ENCODE data around the gene PPP1R11.

PPP1R11 gene

GRCh38 chr6:30075094-30075789 is 8.2 kb downstream of the PPP1R11 start, which contains the start of gene RNF39:
Gene RNF39, minus strand, starts transcription at chr6:30075769. Its CDS starts 184 bp downstream, at chr6:30075585.
- H3K4me1 ChIP-seq (ENCODE audit: control insufficient read depth, insufficient read depth, low read length, unreplicated experiment), result peaks cover 18% of the 10 kb centered on the region
- peaks cover 86% of the 10 kb centered on the region for H3K27me3 ChIP-seq (ENCODE audit: insufficient read depth, low read length)
- H3K79me2 ChIP-seq (ENCODE audit: control insufficient read depth, insufficient read depth, low read length, unreplicated experiment), result no peaks in the 10 kb centered on the region
- H3K36me3 ChIP-seq (ENCODE audit: insufficient read depth, low read length), result no peaks in the 10 kb centered on the region
- peak within 1 kb of the TSS; percentile 69 for H3K4me3 ChIP-seq (ENCODE audit: low read depth, low read length)
- H3K27ac ChIP-seq (ENCODE audit: low read depth, low read length), result no peak within 1 kb of the TSS
- H2AFZ ChIP-seq (ENCODE audit: low read length, unreplicated experiment), result no peak within 1 kb of the TSS

- no peak overlapping the region for H2AFZ ChIP-seq (ENCODE audit: low read length, unreplicated experiment)
- no peak overlapping the region for H3K27ac ChIP-seq (ENCODE audit: low read depth, low read length)
- peaks cover 18% of the 10 kb centered on the region for H3K4me1 ChIP-seq (ENCODE audit: control insufficient read depth, insufficient read depth, low read length, unreplicated experiment)
- no peaks in the 10 kb centered on the region for H3K79me2 ChIP-seq (ENCODE audit: control insufficient read depth, insufficient read depth, low read length, unreplicated experiment)
- H3K4me3 ChIP-seq (ENCODE audit: low read depth, low read length), result peak overlapping the region; percentile 69; the same call in 1 of the 2 replicates
- H3K36me3 ChIP-seq (ENCODE audit: insufficient read depth, low read length), result no peaks in the 10 kb centered on the region
- H3K27me3 ChIP-seq (ENCODE audit: insufficient read depth, low read length), result peaks cover 86% of the 10 kb centered on the region
Observed at GRCh38 chr6:30075790-30076732, 9.1 kb downstream of the PPP1R11 start.

DNA sequence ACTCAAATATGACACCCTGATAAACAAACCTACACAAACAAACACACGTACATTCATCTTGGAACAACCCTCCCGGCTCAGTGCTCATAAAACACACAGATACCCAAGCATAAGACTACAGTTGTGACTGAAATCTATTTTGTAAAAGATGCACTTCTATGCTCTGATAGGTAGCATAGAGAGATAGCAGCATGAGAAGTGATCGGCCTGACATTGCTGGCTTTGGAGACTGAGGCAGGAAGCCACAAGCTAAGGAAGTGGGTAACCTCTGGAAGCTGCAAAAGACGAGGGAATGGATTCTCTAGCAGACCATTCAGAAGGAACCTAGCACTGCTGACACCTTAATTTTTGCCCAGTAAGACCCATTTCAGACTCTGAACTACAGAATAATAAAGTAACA is 10.2 kb downstream of the PPP1R11 start:
- no peaks in the 10 kb centered on the region for H3K36me3 ChIP-seq (ENCODE audit: insufficient read depth, low read length)
- H3K79me2 ChIP-seq (ENCODE audit: control insufficient read depth, insufficient read depth, low read length, unreplicated experiment), result no peaks in the 10 kb centered on the region
- no peak overlapping the region for H2AFZ ChIP-seq (ENCODE audit: low read length, unreplicated experiment)
- peaks cover 76% of the 10 kb centered on the region for H3K27me3 ChIP-seq (ENCODE audit: insufficient read depth, low read length)
- H3K4me3 ChIP-seq (ENCODE audit: low read depth, low read length), result no peak overlapping the region
- peaks cover 18% of the 10 kb centered on the region for H3K4me1 ChIP-seq (ENCODE audit: control insufficient read depth, insufficient read depth, low read length, unreplicated experiment)
- no peak overlapping the region for H3K27ac ChIP-seq (ENCODE audit: low read depth, low read length)

DNA sequence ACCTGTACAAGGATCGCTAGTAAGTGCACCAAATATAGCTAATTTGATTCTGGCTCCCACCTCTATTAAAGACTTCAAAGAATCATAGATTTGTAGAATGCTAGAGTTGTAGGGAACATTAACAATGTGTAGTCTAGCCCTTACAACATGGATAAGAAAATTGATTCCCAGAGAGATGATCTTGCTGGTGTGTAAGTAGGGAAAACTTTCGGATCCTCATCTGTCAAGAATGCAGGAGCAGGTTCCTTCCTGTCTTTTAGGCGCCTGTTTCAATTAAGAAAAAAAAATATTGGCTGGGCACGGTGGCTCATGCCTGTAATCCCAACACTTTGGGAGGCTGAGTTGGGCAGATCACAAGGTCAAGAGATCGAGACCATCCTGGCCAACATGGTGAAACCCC is 20.9 kb downstream of the PPP1R11 start:
- Histone ChIP-seq H3K4me1 (ENCODE audit: control insufficient read depth, insufficient read depth, low read length, unreplicated experiment) (peaks cover 16% of the 10 kb centered on the region), H3K4me3 (ENCODE audit: low read depth, low read length) (no peak overlapping the region), H3K36me3 (ENCODE audit: insufficient read depth, low read length) (no peaks in the 10 kb centered on the region), H3K27me3 (ENCODE audit: insufficient read depth, low read length) (peaks cover 11% of the 10 kb centered on the region; the same call in 1 of the 2 replicates), H3K27ac (ENCODE audit: low read depth, low read length) (no peak overlapping the region), H3K79me2 (ENCODE audit: control insufficient read depth, insufficient read depth, low read length, unreplicated experiment) (no peaks in the 10 kb centered on the region), H2AFZ (ENCODE audit: low read length, unreplicated experiment) (no peak overlapping the region)

DNA sequence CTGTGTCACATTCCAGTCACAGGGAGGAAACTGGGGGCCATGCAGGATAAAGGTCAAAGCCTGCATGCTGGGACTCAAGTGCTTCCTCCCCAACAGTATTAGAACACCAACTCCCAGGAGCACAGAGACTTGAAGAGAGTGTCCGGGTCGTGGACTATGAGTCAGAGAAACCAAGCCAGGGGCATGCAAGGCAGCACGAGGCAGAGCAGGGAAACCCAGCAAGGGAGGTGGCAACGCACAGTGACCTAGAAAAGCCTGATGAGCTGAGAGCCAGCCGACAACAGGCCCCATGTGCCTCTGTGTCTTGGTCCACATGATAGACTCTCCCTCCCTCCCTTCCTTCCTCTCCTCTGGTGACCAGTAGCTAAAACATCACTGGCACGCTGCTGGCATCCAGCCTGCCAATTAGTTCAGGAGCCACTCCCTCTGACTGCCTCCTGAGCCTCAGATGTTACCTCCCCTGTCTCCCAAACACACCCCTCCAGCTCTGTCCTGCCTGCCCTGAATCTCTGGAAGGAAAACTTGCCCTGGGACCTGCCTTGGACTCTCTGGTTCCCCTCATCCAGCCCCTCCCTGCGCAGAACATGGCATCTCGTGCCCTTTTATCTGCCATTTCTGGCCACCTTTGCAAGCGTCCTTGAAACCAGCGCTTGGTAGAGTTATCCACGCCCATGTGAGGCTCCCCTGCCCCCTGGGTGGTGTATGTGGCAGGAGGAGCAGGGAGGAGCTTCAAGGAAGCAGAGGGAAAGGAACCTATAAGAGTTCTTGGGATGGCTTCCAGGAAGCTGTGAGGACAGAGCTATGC is 24.8 kb downstream of the PPP1R11 start:
- Histone ChIP-seq H3K79me2 (ENCODE audit: control insufficient read depth, insufficient read depth, low read length, unreplicated experiment) (no peaks in the 10 kb centered on the region), H3K4me3 (ENCODE audit: low read depth, low read length) (no peak overlapping the region), H3K27me3 (ENCODE audit: insufficient read depth, low read length) (peaks cover 11% of the 10 kb centered on the region; the same call in 1 of the 2 replicates), H3K4me1 (ENCODE audit: control insufficient read depth, insufficient read depth, low read length, unreplicated experiment) (peaks cover 26% of the 10 kb centered on the region), H2AFZ (ENCODE audit: low read length, unreplicated experiment) (peak overlapping the region; percentile 12), H3K36me3 (ENCODE audit: insufficient read depth, low read length) (no peaks in the 10 kb centered on the region), H3K27ac (ENCODE audit: low read depth, low read length) (peak overlapping the region; percentile 27)

GRCh38 chr6:30092852-30093543 is 26.0 kb downstream of the PPP1R11 start:
- no peaks in the 10 kb centered on the region for H3K36me3 ChIP-seq (ENCODE audit: insufficient read depth, low read length)
- no peak overlapping the region for H3K27ac ChIP-seq (ENCODE audit: low read depth, low read length)
- no peak overlapping the region for H3K4me3 ChIP-seq (ENCODE audit: low read depth, low read length)
- peaks cover 26% of the 10 kb centered on the region for H3K4me1 ChIP-seq (ENCODE audit: control insufficient read depth, insufficient read depth, low read length, unreplicated experiment)
- H2AFZ ChIP-seq (ENCODE audit: low read length, unreplicated experiment), result no peak overlapping the region
- H3K79me2 ChIP-seq (ENCODE audit: control insufficient read depth, insufficient read depth, low read length, unreplicated experiment), result no peaks in the 10 kb centered on the region
- no peaks in the 10 kb centered on the region for H3K27me3 ChIP-seq (ENCODE audit: insufficient read depth, low read length)

GRCh38 chr6:30093951-30094661 is 27.1 kb downstream of the PPP1R11 start:
- H3K4me3 ChIP-seq (ENCODE audit: low read depth, low read length), result no peak overlapping the region
- H3K36me3 ChIP-seq (ENCODE audit: insufficient read depth, low read length), result no peaks in the 10 kb centered on the region
- no peak overlapping the region for H3K27ac ChIP-seq (ENCODE audit: low read depth, low read length)
- H3K4me1 ChIP-seq (ENCODE audit: control insufficient read depth, insufficient read depth, low read length, unreplicated experiment), result peaks cover 26% of the 10 kb centered on the region
- H3K27me3 ChIP-seq (ENCODE audit: insufficient read depth, low read length), result peaks cover 7% of the 10 kb centered on the region; the same call in 1 of the 2 replicates
- no peaks in the 10 kb centered on the region for H3K79me2 ChIP-seq (ENCODE audit: control insufficient read depth, insufficient read depth, low read length, unreplicated experiment)
- H2AFZ ChIP-seq (ENCODE audit: low read length, unreplicated experiment), result no peak overlapping the region

- no peaks in the 10 kb centered on the region for H3K79me2 ChIP-seq (ENCODE audit: control insufficient read depth, insufficient read depth, low read length, unreplicated experiment)
- peaks cover 16% of the 10 kb centered on the region; the same call in 1 of the 2 replicates for H3K27me3 ChIP-seq (ENCODE audit: insufficient read depth, low read length)
- H3K27ac ChIP-seq (ENCODE audit: low read depth, low read length), result no peak overlapping the region
- H2AFZ ChIP-seq (ENCODE audit: low read length, unreplicated experiment), result no peak overlapping the region
- H3K36me3 ChIP-seq (ENCODE audit: insufficient read depth, low read length), result no peaks in the 10 kb centered on the region
- peaks cover 23% of the 10 kb centered on the region for H3K4me1 ChIP-seq (ENCODE audit: control insufficient read depth, insufficient read depth, low read length, unreplicated experiment)
- no peak overlapping the region for H3K4me3 ChIP-seq (ENCODE audit: low read depth, low read length)
Observed at GRCh38 chr6:30096829-30097228, 29.8 kb downstream of the PPP1R11 start.

DNA sequence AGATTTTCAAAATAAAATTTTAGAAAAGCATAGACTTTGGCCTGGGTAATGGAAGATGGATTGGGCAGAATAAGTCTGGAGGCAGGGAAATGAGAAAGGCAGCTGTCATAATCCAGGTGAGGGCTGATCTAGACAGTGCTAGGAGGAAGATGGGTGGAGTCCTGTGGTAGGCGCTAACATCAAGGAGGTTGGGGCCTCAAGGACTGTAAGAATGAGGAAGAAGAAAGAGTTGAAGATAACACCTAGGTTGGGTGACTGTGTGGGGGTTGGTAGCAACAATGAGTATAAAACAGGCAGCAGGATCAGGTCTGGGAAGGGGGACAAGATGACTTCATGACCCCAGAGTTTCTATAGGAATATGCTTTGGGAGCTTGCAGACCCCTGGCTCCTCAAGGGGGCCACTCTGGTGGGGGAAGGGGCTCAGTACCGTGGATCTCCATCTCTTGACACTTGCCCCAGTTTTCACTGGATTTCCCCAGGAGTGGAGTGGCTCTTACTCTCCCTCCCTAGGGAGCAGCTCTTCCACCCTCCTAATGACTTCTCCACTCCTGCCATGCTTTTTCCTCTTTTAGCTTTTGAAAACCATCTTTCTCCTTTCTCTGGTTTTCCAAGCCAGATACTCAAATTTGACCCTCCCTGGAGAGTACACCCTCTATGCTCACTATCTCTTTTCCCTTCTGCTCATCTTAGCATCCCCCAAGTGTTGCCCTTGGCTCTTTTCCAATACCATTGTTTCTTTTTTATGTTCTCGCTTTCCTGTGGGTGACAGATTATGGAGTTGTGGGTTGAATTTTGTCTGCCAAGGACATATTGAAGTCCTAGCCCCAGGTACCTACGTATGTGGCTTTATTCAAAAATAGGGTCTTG is 31.1 kb downstream of the PPP1R11 start:
- peaks cover 16% of the 10 kb centered on the region; the same call in 1 of the 2 replicates for H3K27me3 ChIP-seq (ENCODE audit: insufficient read depth, low read length)
- peaks cover 26% of the 10 kb centered on the region for H3K4me1 ChIP-seq (ENCODE audit: control insufficient read depth, insufficient read depth, low read length, unreplicated experiment)
- H3K79me2 ChIP-seq (ENCODE audit: control insufficient read depth, insufficient read depth, low read length, unreplicated experiment), result no peaks in the 10 kb centered on the region
- no peak overlapping the region for H2AFZ ChIP-seq (ENCODE audit: low read length, unreplicated experiment)
- no peaks in the 10 kb centered on the region for H3K36me3 ChIP-seq (ENCODE audit: insufficient read depth, low read length)
- H3K27ac ChIP-seq (ENCODE audit: low read depth, low read length), result no peak overlapping the region
- no peak overlapping the region for H3K4me3 ChIP-seq (ENCODE audit: low read depth, low read length)
